ELF-1 (cell line): Measurements from ENCODE around the gene ITGB2.

ENCODE experiments used
- DNase-seq: peaks from one replicate; pipeline ENCODE4 v3.0.0-alpha.2; 2016; ENCODE audit warnings: low read depth, low spot score

Gene ITGB2

DNA sequence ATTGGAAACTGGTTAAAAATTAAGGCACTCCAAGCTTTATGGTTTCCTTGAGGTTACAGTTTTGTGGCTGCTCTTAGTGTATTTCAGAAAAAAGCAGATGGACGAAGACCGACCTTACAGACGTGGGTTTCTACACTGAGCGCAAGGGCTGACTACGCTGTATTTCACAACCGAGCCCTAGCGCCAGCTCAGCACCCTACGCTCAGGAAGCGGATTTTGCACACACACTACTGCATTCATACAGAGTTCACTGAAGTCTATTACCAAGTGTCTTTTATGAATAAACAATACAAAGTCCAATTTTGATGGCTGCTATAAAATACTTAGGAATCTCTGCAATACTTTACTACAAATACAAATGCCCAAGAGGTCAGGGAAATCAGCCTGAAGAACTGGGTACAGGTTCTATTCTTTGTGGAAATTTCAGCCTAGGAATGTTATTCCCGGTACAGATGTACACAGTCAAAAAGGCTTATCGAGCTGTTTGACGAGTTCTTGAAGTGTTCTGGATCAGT lies 71.0 kb downstream of the ITGB2 start:
- no peak for DNase-seq

DNA sequence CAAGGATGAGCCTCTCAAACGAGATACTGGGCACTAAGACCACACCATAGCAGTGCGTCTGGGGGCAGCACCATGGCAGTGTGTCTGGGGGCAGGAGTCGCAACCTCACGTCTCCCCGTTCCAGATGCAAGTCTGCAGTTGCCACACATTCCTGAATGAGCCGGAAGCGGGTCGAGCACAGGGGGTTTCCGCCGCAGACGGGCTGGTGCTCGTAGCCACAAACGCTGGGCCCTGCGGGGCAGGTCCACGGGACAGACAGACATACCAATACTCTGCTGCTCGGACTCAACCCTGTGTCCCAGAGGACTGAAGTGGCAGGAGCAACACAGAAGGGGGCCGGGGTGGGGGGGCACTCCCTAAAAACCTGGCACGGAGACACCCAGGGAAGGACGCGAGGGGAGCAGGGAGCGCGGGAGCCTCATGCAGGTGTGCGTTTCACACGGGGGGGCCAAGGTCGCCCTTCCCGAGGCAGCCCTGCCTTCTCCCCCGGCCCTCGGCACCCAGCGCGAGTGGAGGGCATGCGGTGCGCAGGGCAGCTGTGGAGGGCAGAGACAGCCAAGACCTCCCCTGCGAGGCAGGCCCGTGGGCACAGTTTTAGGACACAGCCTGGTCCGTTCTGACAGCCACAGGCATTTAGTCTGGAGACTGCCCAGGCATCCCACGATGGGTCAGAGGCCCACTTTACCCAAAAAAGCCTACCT lies 71.7 kb downstream of the ITGB2 start:
- no peak for DNase-seq

DNA sequence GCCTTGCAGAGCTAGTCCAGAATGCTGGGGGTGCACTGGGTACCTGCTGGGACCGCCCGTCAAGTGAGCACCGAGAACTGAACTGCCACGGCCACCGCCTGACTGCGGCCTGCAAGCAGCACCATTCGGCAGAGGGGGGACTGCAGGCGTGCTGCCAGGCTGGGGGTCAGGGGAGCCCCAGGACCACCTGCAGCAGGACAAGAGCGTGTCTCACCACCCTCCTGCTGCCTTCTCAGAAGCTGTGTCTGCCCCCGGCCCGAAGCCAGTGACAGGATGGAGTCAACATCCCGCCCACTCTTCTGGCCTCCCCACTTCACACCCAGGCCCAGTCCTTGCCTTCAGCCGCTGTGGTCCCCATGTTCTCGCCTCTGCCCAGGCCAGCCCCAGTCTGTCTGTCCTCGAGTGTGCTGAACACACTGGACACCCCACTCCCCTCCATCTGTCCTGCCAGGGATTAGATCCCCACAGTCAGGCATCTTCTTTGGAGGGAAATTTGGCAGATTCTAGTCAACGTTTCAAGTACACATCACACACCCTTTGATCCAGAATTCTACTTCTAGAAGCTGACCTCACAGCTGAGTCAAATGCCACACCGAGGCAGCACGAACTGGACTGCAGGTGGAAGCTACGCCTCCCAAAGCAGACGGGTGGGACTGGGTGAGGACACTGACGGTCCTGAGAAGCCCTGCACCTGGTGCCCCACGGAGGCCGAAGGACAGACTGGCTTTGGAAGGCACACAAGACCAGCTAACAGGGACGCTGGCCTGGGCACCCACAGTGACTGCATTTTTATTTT lies 73.2 kb downstream of the ITGB2 start:
- DNase-seq, result no peak

DNA sequence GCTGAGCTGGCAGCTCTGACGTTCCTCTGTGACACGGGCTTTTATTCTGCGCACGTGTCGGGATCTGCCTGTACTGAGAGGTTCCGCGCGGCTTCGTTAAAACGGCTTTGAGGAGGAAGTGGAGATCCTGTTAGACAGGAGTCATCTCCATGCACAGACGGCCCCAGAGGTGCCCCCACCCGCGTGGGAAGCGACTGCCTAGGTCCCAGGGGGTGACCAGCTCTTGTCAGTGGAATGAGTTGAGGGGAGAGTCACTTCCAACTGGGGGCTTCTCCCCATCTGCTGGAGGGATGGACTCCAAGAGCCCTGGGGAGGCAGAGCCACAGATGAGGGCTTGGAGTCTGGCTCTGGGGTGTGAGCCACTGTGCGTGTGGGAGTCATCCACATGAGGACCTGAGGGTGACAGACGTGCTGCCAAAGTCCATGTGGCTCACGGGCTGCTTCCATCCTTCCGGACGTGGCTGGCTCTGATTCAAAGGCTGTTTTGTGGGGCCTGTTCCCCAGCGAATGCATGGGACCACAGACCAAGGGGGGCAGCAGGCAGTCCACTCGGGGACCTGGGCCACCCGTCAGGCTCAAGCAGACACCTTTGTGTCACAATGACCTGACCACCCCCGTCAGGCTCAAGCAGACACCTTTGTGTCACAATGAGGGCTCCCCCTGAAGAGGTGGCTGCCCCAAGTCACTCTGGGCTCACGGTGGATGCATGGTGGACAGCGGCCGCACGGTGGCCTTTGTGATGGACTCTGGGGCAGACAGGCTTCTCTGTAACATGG lies 74.0 kb downstream of the ITGB2 start:
- DNase-seq, result peak; percentile 44

DNA sequence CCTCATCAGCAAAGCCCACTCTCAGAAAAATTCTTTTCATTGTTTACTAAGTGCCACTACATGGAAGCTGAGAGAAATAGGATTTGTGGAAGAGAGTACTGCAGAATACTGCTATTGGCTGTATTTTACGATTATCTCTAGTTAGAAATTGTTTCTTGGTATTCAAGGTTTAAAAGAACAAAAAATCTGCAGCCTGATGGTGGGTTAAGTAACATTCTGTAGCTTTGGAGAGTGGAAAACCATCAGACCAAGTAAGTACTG lies 74.5 kb downstream of the ITGB2 start:
- DNase-seq, result no peak

DNA sequence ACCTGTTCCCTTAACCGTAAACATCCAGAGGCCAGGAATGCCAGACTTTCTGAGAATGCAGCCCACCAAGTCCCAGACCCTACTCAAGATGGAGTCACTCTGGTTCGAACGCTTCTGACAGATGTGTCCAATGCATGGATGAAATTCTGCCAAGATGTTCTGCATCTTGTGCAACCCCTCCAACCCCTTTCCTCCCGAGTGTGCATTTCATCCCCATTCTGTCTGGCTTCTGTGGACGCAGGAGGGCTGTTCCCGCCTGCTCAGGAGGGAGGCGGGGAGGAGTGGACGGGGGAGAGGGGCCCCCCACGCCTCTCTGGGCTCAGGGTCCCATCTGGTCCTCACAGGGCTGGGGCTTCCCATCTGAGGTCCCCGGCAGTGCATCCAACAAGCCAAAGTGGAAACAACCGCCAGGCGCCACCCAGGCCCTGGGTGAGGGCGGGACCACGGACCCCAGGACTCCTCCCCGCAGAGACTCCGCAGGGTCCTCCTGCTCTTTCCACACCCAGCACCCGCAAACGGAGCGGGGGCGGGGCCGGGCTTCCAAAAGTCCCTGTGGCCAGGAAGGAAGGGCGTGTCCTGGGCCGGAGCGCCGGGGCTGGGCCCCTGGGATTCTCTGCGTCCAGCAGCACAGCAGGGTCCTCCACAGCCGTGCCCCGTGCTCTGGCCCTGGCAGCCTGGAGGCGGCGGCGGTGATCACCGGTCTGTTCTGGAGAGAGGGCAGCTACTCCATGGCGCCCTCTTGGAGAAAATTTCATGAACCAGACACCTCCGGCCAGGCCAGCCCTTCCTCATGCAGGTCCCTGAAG lies 75.1 kb downstream of the ITGB2 start:
- DNase-seq, result peak; percentile 94

DNA sequence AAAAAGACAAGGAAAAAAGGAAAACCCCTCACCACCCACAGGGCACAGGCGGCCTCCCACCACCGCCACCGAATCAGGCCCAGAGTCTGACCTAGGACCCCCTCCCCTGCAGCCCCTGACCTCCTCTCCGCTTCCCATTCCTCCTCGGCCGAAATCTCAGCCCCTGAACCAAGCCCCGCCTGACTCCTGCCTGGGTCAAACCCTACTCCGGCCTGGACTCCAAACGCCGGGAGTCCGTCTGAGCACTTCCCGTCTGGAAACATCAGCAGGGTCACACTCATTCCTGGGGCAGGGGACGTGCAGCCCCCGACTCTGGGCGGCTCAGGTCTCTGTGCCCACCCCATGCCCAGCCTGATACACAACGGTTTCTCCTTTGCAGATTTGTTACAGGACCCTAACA lies 76.4 kb downstream of the ITGB2 start:
- peak; percentile 69 for DNase-seq

DNA sequence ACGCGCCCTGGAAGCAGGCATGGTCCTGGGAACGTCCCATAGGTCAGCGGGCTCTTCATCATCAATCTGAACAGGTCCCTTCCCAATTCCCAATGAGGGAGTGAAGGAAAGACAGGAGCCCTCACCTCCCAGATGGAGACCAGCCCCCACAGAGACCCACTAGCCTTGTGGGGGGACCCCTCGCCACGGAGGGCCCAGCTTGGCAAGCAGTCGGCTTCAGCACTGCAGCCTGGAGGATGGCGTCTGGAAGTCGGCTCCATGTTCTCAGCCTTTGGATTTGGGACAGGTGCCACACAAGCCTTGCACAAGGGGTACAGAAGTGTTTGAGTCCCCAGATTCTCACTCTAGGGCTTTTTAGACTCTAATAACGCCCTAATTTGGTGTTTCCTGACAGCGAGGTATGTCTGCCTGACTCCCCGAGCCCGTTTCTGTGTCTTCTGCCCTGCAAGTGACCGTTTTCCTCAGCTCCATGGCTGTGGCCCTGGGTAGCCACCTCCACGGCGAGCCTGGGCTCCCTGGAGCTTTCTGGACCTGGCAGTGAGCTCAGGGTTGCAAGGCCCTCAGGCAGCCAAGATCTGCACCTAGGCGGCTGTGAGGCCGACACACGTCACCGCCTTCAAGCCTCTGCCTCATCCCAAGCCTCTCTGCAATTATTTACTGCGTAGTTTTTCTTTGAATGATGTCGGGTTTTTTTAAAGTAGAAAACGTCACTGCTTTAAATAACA lies 77.8 kb downstream of the ITGB2 start:
- no peak for DNase-seq

DNA sequence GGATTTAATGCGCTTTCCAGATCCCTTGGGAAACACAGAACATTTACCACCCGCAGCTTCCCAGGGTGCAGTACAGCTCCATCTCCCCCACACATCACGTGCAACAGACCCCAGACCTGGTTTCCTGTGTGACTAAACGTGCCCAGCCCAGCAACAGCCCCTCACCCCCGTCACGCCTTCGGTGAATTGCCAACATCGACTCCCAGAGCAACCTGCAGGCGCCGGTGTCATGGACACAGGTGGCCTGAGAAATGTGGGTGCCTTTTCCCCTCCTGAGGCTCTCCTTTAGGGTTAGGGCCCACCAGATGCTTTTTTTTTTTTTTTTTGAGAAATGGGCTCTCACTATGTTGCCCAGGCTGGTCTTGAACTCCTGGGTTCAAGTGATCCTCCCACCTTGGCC lies 78.6 kb downstream of the ITGB2 start:
- no peak for DNase-seq

DNA sequence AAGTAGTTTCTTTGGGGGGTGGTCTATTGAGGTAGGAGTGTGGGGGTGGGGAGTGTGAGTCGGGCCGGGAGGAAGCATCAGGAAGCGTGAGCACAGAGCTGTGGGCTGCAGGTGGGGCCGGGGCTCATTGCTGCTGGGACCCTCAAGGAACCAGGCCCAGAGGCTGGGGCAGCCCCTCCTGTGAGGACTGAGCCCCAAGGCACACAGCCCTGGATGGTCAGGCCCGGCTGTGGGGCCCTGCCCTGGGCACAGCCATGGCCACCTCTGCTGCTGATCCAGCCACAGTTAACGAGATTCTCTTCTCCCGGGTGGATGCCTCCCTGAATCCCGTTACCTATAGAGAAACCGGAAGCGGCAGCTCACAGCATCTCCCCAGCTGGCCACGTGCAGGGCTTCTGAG lies 79.9 kb downstream of the ITGB2 start:
- DNase-seq, result no peak

DNA sequence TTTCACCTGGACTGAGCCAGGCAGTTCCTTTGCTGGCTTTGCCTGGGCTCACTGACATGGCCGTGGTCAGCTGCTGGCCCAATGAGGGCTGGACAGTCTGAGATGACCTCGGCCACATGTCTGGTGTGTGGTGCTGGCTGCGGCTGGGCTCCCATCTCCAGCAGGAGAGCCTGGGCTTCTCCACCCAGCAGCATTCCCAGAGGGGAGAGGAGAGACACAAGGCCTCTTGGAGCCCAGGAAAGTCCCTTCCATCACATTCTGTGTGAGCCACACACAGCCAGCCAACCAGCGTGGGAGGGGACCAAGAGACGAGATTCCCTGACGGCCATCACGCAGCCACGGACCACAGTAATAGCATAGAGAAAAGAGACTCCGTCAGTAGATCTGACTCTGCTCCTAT lies 81.7 kb downstream of the ITGB2 start:
- no peak for DNase-seq

DNA sequence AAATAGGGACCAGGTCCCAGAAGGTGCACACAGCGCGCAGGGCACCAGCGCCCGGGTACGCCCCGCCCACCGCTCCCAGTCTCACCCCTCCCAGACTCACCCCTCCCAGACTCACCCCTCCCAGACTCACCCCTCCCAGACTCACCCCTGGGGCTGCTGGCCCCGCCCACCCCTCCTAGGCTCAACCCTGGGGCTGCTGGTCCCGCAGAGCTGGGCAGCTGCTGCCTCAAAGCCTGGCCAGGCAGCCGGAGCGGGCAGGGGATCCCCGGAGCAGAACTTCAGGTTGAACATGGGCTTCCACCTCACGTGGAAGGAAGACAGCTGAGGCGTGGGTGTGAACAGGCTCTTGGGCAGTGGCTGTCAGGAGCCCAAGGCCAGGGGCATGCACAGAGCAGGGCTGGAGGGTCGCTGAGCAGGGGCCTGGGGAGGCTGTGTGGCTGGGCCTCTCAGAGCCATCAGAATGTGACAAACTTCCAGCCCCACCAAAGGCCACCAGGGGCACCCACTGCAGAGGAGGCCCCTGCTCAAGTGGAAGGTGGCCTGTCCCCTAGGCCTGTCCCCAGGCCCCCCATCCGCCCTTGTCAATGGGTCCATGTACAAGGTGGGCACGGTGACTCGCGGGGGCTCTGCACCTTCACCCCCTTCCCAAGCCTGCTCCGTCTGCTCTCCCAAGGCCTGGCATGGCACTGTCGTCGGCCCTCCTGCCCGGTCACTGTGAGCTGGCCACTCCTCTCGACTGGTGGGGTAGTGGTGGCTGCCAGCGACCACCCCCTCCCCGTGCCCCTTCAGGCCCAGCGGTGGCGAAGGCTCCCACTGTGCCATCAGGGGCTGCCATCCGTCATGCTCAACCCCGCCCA lies 82.4 kb downstream of the ITGB2 start:
- no peak for DNase-seq

DNA sequence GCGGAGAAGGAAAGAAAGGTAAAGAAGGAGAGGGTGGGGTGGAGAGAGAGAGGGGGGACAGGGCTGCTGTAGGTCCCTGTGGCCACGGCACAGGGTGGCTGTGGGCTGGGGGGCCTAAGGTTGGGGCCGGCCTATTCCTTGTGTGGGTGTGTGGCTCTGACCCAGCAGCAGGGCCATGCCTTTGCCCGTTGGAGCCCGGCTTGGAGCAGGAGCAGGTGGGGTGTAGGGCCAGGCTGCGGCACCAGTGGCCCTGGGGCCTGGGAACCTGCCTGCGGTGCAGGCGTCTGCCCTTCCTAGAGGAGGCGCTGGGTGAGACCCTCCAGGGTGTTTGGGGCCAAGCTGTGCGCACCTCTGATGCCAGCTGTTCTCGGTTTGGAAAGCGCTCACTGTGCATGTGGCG lies 83.2 kb downstream of the ITGB2 start:
- no peak for DNase-seq

DNA sequence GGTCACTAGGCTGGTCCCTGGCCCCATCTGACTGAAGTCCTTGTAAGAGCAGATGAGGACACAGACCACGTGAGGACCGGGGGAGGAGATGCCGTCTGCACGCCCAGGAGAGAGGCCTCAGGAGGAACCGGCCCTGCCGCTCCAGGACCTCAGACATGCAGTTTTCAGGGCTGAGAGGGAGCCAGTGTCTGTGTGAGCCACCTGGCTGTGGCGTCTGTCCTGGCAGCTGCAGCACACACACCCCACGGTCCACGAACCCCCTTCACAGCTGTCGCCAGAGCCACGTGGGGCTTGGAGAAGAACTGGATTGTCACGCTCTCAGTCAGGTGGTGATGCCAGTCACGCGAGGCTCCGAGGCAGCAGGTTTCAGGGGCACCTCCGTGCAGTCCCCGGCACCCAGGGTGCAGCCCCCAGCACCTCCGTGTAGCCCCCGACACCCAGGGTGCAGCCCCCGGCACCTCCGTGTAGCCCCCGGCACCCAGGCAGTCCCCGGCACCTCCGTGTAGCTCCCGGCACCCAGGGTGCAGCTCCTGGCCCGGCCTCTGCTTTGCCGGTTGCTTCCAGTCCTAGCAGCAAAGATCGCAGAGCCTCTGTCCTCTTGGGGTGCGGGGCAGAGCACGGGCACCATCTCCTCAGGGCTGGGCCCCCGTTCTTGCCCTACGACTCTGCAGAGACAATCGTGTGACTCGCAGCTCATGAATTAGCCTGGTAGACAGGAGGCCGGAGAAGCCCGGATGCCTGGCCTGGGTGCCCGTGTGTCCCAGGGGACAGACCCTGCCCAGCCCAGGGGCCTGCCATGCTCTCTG lies 83.8 kb downstream of the ITGB2 start:
- peak; percentile 69 for DNase-seq

DNA sequence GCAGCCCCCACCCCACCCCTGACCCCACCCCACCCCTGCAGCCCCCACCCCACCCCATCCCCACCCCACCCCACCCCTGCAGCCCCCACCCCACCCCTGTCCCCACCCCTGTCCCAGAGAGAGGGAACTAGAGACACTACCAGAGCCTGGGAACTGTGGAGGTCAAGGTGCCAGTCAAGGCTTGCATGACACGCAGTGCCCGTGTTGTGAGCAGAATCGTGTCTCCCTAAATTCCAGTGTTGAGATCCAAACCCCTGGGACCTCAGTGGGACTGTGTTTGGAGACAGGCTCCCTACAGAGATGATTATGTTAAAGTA lies 84.4 kb downstream of the ITGB2 start:
- no peak for DNase-seq
